HPDE6-E6E7 (cell line): Measurements from ENCODE around the gene STK32B.

Source experiments
- DNase-seq: peaks from one replicate; pipeline ENCODE4 v3.0.0; 2011; ENCODE audit warnings: missing footprints; ENCODE audit errors: extremely low spot score

The STK32B gene

DNA sequence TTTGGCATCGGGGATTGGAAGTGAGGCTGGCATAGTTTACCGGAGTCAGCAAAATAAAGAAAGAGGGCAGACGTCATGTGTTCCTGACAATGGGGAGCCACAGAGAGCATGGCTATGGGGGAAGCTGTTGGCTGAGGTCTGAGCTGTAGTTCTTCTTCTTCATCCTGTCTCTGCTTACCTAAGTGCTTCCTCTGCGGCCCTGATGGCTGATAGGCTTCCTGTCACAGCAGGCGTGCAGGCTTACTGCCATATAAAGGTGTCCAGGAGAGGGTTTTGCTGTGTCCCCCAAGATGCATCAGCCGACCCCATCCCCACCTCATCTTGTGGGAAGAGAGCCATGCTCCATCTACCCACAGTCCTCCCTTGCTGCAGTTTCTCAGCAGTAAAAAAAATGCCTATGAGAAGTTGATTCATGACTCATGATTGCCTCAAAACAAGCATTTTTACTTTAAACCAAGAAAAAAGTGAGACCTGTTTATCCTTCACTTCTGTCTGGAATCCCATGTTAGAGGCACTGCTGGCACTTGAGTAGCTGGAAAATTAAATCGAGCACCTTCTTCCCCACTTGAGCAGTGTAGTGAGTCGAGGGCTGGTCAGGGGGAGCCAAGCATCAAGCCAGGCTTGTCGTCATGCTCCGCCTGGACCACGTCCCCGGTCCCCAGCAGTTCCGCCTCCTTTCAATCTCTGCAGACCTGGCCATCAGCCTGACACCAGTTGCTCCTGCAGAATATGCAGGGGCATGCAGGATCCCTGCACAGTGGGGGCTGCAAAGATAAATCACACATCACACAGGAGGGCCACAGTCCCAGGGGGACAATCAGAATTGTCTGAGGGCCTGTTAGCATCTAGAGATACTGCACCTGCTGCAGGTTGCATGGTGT lies 419.3 kb downstream of the STK32B start:
- no peak for DNase-seq

DNA sequence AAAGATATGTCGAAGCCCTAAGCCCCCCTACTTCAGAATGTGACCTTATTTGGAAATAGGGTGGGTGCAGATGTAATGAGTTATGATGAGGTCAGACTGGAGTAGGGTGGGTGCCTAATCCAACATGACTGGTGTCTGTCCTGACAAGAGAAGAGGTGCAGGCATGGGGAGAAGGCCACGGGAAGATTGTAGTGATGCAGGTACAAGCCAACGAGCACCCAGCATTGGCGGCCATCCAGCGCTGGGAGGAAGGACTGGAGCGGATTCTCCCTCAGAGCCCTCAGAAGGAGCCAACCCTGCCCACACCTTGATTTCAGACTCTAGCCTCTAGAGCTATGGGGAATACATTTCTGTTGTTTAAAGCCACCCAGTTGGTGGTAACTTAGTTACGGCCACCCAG lies 419.9 kb downstream of the STK32B start:
- DNase-seq = no peak

DNA sequence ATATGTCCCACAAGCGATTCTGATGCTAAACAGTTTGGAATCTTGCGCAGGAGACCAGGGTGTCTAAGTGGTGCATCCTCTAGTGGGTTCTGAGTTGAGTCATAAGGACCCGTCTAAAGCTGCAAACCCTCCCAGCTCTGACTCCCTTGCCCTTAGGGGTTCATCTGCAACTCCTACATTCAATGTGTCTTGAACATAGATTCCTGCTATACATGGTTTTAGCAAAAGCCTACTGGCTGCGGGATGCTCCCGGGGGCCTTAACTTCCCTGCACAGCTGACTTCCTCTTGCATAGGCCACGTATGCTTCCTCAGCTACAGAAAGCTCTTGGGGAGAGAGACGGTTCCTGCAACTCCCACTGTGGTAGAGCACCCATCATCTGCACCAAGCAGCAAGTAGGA lies 420.4 kb downstream of the STK32B start:
- no peak for DNase-seq

DNA sequence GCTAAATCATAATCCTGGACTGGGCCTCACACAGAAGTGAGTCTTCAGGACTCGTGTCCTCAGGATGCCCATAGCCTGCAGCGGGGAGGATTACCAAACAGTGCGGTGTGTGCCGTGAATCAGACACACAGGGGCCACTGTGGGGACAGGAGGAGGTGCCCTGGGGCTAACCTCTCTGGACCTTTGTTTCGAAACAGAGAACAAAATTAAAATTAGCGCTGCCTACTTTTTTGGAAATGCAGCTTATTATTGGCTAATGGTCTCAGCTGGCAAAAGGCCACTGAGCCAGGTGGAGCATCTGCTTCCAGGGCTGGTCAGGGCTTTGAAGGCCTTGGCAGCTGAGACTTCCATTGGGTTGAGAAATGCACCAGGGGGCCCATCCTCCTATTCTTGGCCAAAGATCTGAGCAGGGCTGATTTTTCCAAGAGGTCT lies 420.9 kb downstream of the STK32B start:
- no peak for DNase-seq

DNA sequence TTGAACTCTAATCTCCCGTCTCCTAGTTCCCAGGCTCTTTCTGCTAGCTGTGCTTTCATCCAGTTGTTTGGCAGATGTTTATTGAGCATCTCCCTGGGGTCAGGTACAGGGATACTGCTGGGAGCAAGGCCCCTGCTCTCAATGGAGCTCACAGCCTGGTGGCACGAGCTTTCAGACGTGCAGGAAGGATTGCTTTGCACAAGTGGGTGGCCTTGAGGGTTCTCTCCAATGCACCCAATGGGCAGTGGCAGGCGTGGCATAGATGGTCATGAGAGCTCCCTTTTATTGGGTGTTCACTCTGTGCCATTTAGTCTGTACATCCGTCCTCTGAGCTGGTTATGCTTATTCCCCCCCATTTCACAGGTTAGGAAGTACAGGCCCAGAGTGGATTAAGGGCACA lies 421.8 kb downstream of the STK32B start:
- no peak for DNase-seq

DNA sequence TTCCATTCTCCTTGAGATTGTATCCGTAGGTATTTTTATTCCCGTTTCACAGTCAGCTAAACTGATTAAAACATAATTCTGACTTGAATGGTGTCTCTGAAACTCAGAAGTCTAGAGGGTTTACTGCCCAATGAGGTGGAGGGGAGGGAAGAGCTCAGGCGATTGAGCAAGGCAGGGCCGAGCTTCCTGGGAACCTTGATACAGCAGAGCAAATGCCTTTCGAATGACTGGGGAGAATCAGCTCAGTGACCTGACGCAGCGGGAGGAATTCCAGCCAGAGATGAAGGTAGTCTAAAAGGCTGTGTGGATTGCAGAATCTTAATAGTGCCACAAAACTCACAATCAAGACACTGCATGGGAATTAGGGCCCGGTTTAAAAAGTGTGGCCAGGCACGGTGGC lies 423.5 kb downstream of the STK32B start:
- DNase-seq = no peak

DNA sequence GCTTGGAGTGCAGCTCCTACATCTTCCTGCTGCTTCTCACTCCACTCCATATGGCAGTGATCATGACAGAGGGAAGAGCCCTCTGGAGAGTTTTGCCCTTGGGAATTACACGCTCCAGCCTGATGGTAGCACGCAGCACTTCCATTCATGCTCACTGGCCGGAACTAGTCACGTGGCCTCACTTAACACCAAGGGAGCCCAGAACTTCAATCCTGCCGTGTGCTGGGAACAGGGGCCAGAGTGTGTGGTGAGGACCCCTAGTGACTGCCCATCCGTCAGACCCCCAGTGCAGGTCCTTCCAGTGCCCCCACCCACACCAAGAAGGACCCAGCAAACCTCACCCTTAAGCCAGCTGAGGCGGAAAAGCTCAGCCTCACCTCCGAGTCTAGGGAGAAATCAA lies 426.3 kb downstream of the STK32B start:
- DNase-seq = no peak

DNA sequence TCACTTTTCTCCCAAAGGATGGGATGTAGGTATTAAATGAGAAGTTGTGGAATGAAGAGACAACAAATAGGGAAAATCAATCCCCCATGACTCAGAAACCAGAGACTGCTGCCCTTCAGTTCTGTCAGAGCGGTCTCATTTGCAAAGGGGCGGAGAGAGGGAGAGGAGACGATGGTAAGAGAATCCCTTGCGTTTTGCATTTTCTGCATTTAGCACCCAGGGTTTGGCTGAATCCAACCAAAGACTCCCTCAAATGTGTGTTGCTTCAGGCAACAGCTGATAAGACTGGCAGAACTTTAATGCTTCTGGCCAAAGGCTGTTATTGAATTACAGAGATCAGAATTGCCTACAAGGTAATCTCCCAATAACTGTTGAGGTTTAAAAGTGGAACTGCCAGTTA lies 426.9 kb downstream of the STK32B start:
- no peak for DNase-seq

DNA sequence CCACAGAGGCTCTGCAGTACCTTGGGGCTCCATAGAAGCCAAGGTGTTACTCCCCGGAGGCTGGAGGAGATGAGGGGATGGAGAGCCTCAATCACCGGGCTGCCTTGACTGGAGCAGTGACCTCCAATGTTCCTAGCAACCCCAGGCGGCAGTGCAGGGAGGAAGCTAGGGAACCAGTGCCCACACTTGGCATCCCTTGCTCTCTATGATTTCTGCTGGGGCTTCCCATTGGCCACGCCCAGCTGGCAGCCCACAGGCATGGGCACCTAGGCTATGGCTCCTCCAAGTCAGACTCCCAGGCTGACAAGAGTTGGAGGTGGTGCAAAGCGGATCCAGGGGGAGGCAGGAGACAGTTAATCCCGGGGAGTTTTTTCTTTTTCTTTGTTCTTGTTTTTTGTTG lies 427.4 kb downstream of the STK32B start:
- DNase-seq = no peak

DNA sequence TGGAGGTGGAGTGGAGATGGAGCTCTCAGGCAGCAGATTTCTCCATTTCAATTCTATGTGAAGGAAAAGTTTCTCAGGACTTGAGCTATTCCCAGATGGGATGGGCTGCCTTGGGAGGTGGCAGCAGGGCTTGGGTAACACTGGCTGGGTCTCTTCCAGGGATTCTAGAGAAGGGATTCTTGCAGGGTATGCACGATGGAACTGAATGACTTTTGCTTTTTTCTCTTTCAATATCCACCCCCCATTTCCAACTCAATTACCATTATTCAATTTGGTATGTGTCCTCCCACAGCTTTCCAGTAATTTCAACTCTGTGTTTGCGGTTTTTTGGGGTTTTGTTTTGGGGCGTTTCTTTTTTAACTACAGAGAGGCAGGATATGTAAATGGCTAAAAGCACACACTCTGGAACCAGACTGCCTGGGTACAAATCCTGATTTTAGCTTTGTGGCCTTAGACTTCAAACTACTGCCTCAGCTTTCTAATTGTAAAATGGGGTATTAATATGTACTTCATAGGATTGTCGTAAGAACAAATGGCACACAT lies 428.3 kb downstream of the STK32B start:
- DNase-seq = no peak

DNA sequence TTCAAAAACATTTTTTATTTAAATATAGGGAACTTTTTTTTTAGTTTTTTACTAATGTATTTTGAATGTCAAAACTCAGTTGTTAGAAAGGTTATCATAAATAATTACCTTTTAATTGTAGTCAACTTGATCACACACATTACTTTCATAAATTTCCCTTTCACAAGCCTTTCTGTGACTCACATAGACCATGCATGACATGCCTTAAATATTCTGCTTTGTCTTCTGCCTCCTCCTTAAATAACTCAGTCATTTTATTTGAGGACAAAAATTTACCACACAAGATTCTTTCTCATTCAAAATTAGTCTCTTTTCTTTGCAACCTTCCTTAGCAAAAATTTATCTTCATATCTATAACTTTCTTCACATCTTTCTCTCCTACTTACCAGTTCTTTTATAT lies 437.1 kb downstream of the STK32B start:
- DNase-seq = no peak

DNA sequence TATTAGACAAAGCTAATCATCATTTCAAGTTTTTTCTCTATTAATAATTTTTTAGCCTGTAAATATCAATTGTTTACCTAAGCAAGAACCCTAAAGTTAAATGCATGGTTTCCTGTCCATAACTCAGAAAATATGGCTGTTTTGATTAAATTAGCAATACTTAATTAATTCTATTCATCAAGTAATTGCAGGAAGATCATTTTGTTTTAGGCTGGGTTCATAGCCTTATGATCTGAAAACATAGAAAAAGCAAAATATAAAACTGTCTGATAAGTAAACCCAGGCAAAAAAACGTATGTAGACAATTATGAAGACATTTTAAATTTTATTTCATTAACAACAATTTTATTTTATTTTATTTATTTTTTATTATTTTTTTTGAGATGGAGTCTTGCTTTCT lies 438.0 kb downstream of the STK32B start:
- no peak for DNase-seq

DNA sequence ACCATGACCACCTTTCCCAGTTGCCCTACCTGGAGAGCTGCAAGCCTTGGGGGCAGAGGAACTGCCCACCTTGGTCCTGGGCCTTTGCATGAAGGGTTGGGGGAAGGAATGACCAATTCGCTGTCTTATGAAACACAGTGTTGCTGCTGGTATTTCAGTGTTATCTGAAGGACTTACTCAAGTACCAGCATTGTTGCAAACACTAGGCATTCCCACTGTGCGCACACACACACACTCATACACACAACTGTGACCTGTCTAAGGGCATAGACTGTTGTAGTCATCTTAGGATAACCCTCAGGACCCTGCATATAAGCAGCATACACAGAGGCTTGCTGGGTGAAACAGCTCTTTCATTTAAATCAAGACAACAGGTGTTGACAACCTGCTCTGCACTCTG lies 446.2 kb downstream of the STK32B start:
- DNase-seq = no peak

DNA sequence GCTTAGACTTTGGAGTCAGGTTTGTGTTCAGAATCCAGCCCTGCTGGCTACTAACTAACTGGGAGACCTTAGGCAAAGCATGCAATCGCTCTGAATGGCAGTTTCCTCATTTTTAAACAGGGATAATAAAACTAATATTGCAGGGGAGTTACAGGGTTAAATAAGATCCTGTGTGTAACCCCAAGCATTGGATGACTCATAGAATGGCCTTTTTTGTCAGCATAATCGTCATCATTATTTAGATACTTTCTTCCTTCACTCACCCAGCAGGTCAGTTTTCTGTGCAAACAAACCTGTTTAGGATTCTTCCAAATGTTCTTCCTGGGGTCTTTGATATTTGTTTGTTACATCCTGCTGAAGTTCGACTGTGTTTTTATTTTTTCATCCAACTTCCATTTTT lies 448.9 kb downstream of the STK32B start:
- no peak for DNase-seq

DNA sequence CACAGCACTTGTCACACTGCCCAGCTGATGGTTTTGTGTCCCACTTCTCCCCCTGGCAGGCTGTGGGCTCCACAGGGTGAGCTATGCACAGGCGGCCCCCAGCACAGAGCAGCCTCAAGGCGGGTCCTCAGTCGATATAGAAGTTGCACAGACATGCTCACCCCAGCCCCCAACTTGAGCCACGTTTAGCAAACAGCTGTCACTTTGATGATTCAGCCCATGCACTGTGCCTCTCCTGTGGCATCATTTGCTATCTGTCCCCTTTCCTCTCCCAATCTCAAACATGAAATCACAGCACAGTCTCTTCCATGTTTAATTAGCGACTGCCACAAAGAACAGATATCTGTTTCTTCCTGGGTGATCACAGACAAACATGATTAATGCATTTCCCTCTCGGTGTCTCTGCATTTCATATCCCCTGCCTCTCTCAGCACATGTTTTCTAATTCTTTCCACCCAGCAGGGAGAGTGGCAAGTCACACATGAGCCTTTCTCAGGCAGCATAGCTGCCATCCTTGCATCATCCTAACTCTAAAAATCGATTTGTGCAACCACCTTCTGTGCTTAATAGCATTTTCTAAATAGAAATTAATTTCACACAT lies 452.2 kb downstream of the STK32B start:
- no peak for DNase-seq

DNA sequence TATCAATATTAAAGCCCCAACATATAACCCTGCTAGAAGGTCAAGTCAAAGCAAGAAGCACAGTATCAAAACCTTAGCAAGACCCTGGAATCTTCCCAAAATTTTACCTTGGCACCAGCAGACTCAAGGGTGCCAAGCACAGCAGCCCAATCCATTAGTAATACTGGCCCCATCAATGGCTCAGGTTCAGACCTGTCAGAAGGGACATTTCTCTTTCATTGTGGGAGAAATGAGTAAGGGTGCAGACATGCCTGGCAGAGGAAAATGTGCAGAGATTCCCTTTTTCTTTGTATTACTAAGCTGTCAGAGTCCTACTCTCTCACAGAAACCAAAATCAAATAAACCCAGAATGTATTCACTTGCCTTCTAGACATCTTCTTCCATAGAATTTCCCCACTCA lies 453.2 kb downstream of the STK32B start:
- DNase-seq = no peak

DNA sequence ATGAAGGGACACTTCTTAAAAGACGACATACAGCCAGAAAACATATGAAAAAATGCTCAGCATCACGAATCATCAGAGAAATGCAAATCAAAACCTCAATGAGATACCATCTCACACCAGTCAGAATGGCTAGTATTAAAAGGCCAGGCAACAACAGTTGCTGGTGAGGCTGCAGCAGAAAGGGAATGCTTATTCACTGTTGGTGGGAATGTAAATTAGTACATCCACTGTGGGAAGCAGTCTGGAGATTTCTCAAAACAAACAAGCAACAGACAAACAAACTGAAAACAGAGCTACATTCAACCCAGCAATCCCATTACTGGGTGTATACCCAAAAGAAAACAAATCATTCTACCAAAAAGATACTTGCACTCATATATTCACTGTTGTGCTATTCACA lies 459.2 kb downstream of the STK32B start:
- no peak for DNase-seq

DNA sequence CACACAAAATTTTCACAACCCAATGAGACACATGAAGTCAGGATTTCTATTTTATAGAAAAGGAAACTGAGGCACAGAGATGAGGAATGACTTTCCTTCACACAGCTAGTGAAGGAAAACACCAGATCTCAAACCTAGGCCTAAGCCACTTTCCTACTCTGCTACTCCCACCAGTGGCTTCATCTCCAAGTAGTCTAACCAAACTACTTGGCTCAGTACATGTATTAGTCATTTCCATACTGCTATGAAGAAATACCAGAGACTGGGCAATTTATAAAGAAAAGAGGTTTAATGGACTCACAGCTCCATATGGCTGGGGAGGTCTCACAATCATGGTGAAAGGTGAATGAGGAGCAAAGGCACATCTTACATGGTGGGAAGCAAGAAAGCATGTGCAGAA lies 460.5 kb downstream of the STK32B start:
- no peak for DNase-seq

DNA sequence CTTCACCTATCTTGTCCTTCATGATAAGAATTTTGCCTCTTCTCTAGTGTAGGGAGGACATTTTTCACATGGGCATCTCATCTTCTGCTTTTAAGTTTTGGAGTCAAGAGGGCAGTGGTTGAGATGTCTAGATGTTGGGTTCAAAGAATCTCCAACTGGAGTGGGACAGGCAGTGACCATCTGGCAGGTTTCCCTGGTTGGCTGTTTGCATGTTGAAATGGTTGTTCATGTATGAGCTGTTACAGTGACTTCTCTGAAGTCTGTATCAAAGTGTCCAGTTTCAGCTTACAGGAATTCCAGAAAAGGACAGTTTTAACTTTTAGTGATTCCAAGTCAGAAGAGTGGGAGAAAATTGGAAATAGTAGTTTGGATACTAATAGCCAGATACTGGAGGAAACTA lies 464.4 kb downstream of the STK32B start:
- DNase-seq = no peak

DNA sequence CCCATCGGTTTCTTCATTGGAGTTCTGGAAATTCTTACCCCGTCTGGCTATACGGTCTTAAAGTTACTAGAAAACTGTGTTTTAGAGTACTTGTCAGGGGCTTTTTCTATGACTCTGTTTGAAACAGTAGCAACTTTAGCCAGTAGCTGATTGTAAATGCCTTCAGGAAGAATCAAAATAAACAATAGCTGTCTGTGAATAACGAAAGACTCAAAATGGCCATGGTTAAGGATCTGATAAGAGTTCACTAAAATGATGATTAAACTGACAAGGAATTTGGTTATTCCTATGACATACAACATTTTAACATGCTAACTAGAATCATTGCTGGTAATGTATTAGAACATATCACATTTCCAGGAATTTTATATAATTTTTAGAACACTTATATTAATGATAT lies 466.1 kb downstream of the STK32B start:
- DNase-seq = no peak

DNA sequence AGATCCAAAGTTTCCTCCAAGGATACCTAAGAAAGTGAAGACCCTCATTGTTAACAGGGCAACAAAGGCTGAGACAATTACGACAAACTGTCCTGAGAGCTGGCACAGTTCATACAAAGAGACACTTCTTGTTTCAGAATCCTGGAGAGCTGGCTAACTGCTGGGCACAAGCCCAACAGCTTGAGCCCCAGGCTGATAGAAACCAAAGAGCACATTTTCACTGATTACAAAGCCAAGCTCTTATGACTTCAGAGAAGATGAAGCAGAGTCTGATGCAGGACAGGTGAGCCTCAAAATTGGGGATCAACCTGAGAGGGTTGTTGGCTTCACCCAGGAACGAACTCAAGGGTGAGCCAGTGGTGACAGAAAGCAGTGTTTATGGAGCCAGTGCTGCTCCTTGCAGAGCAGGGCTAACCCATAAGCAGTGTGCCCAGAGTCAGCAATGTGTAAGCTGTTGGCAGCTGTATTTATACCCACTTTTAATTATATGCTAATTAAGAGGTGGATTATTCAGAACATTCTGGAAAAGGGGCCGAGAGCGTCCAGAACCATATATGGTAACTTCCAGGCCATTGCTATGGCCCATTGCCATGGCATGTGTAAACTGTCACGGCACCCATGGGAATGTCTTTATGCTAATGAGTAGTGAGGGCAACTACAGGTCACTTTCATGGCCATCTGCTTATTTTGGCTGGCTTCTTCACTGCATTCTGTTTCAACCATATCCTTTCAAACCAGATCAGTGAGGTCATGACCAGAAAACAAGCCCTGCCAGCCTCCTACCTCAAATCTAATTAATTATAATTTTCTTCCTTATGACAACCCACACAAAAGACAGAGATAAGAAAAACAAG lies 473.4 kb downstream of the STK32B start:
- no peak for DNase-seq

DNA sequence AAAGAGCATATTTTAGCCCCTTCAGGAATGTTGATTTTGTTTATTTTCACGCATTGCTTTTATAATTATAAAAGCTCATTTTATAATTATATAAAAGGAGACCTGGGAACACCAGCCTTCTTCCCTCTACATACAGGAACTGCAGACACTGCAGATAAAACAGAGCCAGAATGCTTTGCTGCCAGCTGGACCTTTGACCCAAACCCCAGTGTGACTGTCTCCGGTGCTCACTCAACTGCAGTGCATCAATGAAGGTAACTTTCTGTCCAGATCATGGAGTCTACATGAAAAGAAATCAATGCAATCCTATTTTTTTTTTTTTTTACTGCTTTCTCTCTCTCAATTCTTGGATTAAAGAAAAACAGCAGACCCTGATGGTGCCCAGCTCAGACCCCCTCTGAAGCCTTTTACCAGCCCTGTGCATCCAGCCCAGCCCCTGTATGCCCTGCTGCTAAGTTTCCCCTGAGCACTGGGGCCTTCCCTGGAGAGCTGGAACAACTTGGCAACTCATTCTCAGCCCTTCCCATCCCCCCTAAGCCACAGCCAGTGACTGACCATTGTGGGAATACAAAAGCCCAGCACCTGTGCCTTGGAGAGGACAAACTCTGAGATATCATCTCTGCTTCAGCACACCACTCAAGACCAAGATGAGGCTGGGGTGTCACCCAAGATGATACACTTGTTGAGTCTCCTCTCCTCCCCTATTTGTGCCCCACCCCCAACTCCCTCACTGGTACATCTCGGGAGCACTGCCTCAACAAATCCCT lies 475.0 kb downstream of the STK32B start:
- DNase-seq = no peak
